Measurements from ENCODE around the gene HHIP.
A peak's percentile ranks its signal among the peaks of the same experiment; 100 is the strongest.

The HHIP gene

GRCh38 chr4:144645631-144646522 lies at the start of gene HHIP:
Gene HHIP (plus strand): TSS chr4:144646156. CDS start chr4:144646676, 520 bp downstream.
- DNase-seq, result peak in 1 of 2 experiments; percentile 23

GRCh38 chr4:144597171-144597570 lies 48.8 kb upstream of the HHIP start:
- DNase-seq, result no peak

GRCh38 chr4:144599621-144600020 lies 46.3 kb upstream of the HHIP start:
- no peak for DNase-seq

- DNase-seq, result peak in 1 of 2 experiments; percentile 26
Measured at GRCh38 chr4:144611850-144612249, 34.1 kb upstream of the HHIP start.

GRCh38 chr4:144614850-144615585 lies 30.9 kb upstream of the HHIP start:
- DNase-seq, result no peak

GRCh38 chr4:144621681-144622080 lies 24.3 kb upstream of the HHIP start:
- no peak for DNase-seq

- peak in 1 of 2 experiments; percentile 8 for DNase-seq
Measured at GRCh38 chr4:144627663-144628076, 18.3 kb upstream of the HHIP start.

GRCh38 chr4:144633215-144633614 lies 12.7 kb upstream of the HHIP start:
- DNase-seq, result no peak

- no peak for DNase-seq
Measured at GRCh38 chr4:144634978-144635747, 10.8 kb upstream of the HHIP start.

GRCh38 chr4:144644368-144645101 lies 1.4 kb upstream of the HHIP start:
- DNase-seq, result no peak

GRCh38 chr4:144645102-144645630 lies 790 bp upstream of the HHIP start:
- no peak for DNase-seq

- DNase-seq, result no peak
Measured at GRCh38 chr4:144646523-144647094, 653 bp downstream of the HHIP start.

- DNase-seq, result no peak
Measured at GRCh38 chr4:144647095-144647561, 1.2 kb downstream of the HHIP start.

- no peak for DNase-seq
Measured at GRCh38 chr4:144647590-144647989, 1.6 kb downstream of the HHIP start.

- no peak for DNase-seq
Measured at GRCh38 chr4:144648042-144648441, 2.1 kb downstream of the HHIP start.

- DNase-seq, result no peak
Measured at GRCh38 chr4:144649646-144650045, 3.7 kb downstream of the HHIP start.

- DNase-seq, result no peak
Measured at GRCh38 chr4:144650311-144651005, 4.5 kb downstream of the HHIP start.

GRCh38 chr4:144653781-144654545 lies 8.0 kb downstream of the HHIP start:
- DNase-seq, result no peak

- DNase-seq, result no peak
Measured at GRCh38 chr4:144655491-144655890, 9.5 kb downstream of the HHIP start.

GRCh38 chr4:144656850-144657249 lies 10.9 kb downstream of the HHIP start:
- no peak for DNase-seq

Data from SW 1271 (cell line).